AG09309 (cell line): ENCODE data around the gene PLEK.

ENCODE experiments used
- DNase-seq: peaks from one replicate; pipeline ENCODE4 v3.0.0-alpha.2; 2010; ENCODE audit warnings: low read depth
- H3K4me3 ChIP-seq: 2 replicates; pipeline ENCODE4 v1.5.1; 2011; ENCODE audit warnings: mild to moderate bottlenecking, low read depth, low read length, moderate library complexity; ENCODE audit not compliant: control insufficient read depth
- TF ChIP-seq, protein P1 (sequence below): IDR thresholded peaks from 2 replicates; pipeline ENCODE4 v1.5.1; 2011; ENCODE audit warnings: mild to moderate bottlenecking, low read depth, low read length, inconsistent platforms; ENCODE audit not compliant: insufficient read depth, control insufficient read depth; ENCODE audit errors: missing control alignments

The PLEK gene

DNA sequence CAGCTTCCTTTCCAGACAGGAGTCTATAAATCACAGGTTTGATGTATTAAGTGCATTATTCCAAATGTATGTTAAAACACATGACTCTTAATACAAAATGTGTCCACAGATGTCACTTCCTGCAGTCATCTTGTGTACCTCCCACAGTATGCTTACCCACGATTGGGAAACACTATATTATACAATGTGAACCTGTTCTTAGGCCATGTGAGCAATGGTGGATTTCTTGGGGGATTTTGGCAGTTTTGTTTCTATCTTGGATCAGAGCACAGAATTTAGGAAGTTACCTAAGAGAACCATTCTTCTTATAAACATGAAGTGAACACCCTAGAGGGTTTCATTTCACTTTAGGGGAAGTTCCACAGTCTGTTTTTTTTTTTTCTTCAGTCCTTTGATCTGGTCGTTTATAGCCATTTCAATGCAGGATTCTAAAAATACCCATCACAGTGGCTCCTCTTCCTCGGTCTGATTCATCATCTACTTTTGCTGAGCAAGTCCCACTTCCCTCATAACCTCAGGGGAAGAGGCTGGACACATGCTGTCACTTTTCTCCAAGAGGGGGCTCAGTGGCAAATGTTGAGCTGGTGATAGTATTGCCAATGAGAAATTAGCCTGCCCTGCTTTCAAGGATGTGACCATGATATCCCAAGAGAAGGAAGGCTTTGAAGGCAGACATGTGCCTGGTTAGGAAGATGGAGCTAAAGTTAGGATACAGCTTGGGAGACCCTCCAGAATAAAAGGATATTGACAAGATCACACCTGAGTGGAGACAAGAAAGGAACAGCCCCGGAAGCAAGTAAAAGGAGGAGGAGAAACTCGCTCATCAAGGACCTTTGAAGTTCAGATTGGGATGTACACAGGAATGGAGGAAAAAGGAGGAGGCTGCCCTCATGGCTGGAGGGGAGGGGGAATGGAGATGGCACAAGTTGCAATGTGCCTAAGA lies 22.6 kb downstream of the PLEK start:
- DNase-seq: no peak
- TF ChIP-seq, protein P1, sequence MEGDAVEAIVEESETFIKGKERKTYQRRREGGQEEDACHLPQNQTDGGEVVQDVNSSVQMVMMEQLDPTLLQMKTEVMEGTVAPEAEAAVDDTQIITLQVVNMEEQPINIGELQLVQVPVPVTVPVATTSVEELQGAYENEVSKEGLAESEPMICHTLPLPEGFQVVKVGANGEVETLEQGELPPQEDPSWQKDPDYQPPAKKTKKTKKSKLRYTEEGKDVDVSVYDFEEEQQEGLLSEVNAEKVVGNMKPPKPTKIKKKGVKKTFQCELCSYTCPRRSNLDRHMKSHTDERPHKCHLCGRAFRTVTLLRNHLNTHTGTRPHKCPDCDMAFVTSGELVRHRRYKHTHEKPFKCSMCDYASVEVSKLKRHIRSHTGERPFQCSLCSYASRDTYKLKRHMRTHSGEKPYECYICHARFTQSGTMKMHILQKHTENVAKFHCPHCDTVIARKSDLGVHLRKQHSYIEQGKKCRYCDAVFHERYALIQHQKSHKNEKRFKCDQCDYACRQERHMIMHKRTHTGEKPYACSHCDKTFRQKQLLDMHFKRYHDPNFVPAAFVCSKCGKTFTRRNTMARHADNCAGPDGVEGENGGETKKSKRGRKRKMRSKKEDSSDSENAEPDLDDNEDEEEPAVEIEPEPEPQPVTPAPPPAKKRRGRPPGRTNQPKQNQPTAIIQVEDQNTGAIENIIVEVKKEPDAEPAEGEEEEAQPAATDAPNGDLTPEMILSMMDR: no peak
- no peak overlapping the region for H3K4me3 ChIP-seq

DNA sequence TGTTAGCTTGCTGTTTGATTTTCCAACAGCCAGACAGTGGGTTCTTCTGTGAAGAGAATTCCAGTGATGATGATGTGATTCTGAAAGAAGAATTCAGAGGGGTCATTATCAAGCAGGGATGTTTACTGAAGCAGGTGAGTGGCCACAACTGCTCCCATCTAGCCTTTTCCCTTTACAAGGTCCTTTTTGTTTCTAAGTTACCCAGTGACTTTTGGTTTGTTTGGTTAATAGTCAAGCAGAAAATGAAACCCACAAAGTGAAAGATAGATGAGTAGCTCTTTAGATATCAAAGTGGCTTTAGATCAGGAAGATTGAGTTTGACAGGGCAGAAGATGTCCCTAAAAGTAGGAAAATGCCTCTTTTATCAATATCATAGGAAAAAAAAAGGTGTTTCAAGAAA lies 23.3 kb downstream of the PLEK start:
- TF ChIP-seq, protein P1: no peak
- H3K4me3 ChIP-seq: no peak overlapping the region
- DNase-seq: no peak

DNA sequence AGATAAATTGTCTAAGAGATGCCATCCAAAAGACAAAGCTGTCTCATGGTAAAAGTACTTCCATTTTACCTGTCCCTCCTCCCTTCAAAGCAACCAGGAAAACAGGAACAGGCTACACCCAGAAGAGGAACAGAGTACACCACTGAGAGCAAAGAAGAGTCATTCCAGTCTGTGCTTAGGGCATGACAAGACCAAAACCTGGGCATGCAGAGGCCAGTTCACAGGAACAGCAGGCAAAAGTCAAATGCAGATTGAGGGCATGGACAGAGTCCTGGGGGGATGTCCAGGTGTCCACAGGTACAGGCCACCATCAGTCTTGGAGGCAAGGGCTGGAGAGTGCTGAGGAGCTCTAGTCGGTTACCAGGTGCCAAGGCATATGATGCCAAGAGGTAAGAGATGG lies 23.7 kb downstream of the PLEK start:
- no peak for DNase-seq
- H3K4me3 ChIP-seq: no peak overlapping the region
- TF ChIP-seq, protein P1: no peak

DNA sequence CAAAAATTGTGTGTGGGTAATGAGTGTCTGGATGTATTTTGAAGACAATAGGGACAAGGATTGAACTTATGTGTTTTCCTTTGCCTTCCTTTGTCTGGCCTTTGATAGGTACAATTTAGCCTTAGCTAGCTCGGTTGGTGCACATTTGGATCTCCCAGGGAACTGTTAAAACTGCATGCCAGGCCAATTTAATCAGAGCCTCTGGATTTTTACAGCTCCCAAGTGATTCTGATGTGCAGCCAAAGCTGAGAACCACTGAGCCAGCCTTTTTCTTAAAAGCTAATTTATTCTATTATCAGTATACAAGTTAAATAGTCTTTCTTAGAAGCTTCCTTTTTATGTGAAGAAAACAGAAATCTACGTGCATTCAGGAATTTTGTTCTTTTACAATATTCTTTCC lies 25.0 kb downstream of the PLEK start:
- no peak overlapping the region for H3K4me3 ChIP-seq

DNA sequence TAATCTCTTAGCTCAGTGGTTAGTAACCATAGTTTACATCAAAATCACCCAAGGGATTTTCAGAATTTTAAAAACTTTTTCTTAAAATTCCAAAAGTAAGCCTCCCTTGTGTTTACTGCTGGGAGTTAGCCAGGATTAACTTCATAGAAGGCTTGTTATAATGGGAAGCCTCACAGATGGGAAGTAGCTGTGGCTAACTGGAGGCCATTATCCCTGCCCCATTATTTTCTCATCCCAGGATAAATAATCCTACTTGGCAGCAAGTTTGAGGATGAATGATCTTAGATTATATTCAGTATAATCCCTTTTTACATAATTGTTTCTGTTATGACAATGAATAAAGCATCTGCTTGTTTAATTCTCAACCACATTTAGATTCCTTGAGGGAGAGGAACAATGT lies 25.5 kb downstream of the PLEK start:
- no peak for DNase-seq

More for the DNA sequence above, 25.0 kb downstream of the PLEK start:
- no peak for DNase-seq
- TF ChIP-seq, protein P1: no peak

DNA sequence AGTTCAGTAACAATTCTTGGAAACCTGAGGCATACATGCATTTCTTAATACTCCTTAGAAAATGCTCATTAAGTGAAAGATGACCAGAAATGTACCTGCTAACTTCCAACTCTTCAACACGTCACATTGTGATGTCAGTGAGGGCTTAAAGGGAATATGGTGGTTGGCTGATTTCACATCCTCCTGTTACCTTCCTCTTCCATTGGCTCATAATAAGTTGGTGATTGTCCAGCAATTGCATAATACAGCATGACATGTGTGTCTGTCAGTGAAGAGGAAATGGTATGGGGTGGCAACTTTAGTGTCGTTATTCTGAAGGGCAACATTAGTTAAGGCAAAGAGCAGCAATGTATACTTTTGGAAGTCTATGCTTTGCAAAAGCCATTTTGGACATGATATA lies 26.0 kb downstream of the PLEK start:
- TF ChIP-seq, protein P1: no peak
- H3K4me3 ChIP-seq: no peak overlapping the region
- DNase-seq: no peak

More for the DNA sequence above, 25.5 kb downstream of the PLEK start:
- TF ChIP-seq, protein P1: no peak
- no peak overlapping the region for H3K4me3 ChIP-seq
